8988T (cell line): ENCODE data around the gene PTPRN2.

Experiments used
- DNase-seq: peaks from one replicate; pipeline ENCODE4 v3.0.0; 2011

PTPRN2 gene

DNA sequence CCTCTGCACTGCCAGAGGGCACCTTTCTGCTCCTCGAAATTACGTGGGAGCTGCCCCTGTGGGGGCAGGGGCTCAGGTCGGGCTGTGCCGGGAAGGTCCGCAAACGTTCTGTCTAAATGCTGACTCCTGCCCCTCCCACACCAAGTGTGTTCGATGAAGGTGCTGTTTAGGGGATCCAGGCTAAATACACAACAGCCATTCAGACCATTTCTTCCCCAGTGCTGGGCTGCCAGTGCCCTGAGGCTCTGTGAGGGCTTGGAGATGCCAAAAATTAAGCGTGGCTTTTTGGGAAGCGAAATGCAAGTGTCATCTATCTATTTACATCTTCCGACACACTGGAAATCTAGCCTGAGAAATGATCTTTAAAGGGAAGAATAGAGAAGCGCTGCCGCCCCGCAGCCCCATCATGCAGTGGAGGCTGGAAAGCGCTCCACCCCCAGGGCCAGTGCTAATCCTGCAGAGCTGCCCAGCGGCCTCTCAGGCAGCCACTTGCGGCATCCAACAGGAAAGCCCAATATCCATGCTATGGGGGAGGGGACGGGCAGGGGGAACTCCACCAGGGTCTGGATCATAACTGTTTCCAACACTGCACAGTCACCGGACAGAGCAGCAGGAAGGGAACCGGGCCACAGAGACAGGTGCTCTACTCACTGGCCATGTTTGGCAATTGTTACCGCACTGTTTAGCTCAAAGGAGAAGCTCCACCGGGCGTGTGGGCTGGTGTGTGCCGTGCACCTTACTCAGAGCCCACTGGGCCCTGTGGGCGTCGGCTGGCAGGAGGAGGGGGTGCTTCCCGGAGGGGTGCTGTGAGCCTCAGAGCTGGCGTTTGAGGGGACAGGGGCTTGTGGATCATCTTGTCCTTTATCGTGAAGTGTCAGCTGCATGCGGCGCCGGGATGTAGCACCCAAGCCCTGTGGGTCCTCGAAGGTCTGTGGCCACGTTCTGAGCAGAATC lies 1045.3 kb downstream of the PTPRN2 start:
- no peak for DNase-seq

DNA sequence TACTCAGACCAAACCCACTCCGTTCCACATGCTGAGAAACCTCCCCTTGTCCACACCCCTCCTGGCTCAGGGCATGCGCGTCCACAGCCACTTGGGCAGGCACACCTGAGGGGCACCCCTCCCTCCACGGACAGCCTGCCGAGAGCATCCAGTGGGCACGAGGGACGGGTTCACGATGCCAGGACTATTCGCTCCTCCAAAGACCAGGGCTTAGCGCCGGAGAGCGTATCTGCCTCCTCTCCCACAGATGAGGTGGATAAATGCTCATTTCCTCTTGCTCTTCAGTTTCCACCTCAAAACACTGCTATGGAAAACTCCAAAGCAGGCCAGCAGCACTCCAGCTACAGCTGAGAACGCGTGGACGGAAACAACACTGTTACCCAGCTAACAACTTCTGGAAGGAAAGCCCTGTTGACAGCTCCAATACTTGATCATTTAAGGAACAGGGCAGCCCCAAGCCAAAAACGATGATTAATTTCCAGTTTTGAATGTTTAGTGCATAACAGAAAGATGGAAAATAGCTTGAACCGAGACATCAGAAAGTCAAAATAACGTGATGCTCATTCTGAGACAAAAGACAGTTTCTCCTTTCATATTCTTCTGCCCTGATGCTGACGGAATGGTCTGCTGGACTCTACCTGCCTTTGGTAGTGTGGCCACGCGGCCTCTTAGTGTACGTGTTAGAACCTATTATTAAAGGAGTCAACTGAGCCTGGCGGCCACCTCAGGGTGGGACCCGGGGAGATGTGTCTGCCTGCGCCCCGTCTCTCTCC lies 1046.1 kb downstream of the PTPRN2 start:
- DNase-seq = no peak

DNA sequence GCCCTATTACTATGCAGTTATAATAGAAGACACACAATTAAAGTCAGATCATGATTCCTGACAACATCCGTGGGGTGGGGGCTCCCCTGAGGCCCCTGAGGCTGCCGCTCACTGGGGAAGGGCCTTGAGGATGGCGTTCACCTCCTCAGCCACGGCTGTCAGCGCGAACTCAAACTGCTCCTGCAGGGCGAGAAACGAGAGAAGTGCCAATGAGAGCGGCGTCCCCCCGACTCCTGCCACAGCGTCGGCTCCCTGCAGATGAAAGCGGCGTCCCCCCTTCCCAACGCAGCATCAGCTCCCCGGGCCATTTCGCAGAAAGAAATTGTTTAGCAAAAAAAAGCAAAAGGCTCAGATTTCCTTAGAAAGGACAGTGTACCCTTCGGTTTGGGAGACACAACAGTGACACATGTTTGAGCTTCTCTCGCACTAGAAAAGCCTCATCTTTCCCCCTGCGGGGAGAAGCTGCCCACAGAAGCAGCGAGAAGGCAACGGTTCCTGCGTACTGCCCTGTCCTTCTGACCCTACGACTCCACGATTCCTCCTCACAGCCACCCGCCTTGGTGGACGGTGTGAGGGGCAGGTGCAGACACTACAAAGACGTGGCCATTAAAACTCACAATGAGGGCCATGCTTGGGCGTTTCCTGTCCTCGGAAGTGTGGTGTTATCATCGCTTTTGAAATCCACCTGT lies 1046.9 kb downstream of the PTPRN2 start:
- no peak for DNase-seq

DNA sequence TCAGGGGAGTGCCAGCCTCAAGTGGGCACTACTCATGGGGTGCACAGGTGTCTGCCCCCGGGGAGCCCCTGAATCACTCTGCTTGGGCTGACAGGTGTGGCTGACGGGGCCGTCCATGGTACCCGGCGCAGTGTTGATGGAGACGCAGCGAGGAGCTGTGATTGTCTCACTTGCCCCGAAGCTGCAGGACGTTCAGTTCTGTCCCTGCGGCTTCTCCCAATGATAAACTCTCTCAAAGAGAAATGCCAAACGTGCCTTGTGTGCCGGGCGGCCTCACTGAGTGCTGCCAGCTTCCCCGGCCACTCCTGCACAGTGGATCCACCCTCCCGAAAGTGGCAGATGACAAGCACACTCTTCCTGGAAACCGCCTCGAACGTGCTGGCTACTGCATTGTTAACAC lies 1047.6 kb downstream of the PTPRN2 start:
- DNase-seq = no peak

DNA sequence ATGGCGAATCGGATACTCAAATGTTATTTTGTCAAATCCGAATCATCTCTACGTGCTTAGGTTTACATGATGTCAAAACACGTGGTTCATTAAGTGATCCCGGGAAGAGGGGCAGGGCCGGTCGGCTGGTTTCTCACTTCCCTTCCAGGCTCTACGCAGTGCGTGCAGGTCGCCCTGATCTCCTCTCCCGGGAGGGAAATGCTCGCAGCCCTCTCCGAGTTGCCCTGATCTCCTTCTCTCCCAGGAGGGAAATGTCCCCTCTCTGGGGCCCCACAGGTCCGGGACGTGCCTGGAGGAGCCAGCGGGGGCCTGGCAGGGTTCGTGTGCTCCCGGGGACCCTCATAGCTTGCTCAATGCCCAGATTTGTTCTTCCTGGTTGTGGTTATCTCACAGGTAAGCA lies 1048.1 kb downstream of the PTPRN2 start:
- no peak for DNase-seq

DNA sequence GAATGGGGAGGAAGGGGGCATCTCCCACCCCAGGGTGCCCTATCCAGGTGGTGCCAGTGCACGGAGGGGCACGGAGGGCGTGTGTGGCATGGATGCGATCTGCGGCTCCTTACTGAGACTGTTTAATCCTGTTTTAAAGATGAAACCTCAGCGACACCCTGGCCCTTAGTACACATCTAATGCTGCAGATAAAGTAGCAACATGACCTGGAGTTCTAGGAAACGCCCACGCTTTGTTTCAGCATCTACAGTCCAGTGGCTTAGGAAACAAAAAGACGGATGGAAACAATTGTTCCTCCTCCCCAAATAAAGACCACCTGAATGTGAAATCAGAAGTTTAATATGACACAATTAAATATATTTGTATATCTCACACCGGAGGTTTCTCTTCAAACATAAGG lies 1048.9 kb downstream of the PTPRN2 start:
- no peak for DNase-seq

DNA sequence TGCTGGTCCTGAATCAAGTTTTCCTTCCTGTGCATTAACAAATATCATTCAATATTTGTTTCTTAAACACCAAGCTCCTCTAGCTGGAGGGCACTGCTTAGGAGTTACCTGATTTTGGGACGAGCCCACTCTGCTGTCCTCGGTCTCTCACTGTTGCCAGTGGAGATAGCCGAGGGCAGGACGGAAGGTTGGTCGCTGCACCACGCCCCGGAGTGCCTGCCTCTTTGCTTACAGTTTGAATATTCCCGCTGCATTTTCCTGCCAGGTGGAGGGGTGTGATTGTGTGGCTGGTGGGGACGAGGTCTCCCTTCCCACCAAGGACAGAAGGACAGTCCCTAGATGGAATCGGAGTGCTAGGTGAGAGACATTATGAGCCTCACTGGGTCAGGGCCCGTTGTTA lies 1049.3 kb downstream of the PTPRN2 start:
- no peak for DNase-seq

DNA sequence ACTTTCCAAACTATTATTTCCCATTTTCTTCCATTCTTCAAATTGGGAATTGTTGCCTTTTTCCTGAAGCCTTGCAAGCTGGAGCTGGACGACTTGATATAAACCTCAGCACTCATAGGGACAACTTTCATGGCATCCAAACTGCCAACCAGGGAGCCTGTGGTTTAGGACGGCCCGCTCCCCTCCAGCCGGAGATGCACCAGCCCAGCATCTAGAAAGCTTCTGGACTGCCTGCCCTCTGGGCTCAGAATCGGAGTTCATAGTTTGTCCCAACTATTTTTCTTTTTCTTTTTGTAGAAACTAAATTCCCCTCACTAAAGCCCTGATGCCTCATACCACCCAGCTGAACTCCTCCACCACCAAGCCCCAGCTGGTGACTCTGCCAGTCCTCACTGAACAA lies 1050.6 kb downstream of the PTPRN2 start:
- no peak for DNase-seq

DNA sequence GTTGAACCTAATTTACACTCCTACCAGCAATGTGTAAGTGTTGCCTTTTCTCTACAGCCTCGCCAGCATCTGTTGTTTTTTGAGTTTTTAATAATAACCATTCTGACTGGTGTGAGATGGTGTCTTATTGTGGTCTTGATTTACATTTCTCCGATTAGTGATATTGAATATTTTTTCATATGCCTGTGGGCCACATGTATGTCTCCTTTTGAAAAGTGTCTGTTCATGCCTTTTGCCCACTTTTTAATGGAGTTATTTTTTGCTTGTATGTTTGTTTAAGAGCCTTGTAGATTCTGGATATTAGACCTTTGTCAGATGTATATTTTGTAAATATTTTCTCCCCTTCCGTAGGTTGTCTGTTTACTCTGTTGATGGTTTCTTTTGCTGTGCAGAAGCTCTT lies 1055.6 kb downstream of the PTPRN2 start:
- DNase-seq = no peak

DNA sequence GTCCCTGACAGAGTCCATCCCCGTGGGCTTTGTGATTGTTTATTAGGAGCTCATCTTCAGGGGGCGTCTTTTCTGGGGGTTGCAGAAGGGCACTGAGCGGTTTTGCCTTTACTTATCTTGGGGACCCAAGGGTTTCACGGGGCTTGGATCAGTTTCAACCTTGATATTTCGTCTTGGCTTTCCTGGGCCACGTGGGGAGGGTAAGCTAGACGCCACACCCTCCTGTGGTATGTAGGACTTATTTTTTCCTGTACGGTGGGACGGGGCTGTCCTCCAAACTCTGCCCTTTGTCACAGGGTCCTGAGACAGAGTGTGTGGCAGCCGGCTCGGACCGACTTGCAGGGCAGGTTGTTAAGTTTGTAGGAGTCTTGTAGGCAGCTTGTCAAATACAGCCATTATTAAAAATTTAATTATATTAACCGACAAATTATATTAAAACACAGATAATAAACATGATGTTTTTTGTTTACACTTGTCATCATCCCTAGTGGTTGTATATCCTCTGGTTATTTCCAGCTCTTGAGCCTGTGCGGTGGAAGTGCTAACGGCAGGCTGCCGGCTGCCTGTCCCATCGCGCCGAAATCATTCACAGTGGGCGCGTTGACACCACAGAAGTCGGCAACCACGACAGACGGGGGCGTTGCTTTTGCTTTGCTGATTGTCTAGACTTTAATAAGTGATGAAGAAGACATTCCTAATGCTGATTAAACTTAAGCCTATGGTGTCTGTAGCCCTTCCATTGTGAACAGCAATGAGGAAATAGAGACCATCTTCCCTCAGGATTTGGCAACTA lies 1057.7 kb downstream of the PTPRN2 start:
- no peak for DNase-seq

DNA sequence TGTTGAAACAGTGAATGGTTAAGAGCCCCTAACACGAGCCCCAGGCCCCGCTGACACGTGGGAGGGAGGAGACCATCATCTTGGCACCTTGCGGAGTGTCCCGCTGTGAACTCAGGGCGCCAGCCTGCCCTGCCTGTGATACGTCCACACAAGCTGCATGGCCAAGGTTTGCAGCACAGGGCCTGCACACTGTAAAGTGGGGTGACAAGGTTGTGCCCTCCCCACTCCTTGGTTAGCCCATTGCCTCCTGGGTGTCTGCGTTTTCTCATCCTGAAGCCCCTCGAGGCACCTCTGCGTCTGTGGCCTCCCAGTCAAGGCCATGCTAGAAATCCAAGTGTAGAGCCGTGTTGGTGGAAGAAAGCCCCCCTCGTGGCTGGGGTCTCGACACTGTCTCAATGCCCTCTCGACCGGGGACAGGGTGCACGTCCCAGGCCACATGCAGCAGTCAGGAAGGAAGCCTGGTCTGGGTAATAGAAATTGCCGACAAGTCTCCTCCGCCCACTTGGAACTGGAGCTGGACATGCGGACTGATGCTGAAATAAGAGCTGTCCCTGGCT lies 1058.8 kb downstream of the PTPRN2 start:
- DNase-seq = no peak

DNA sequence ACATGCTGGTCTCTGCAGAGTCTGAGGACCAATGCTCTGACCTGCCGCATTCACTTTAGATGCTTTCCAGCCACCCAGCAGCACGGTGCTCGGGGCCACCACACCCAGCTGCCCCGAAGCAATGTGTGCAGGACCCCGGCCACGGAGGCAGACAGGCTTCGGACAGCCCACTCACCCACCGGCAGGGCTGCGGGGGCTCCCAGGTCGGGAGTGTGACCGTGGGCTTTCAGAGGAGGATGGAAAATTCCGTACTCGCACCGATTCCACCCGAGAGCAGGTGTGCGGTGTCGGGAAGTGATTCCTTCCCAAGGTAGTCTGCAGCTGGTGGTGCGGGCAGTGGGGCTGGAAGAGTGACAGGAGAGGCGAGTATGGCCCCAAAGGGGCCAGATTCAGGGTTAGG lies 1059.9 kb downstream of the PTPRN2 start:
- no peak for DNase-seq

DNA sequence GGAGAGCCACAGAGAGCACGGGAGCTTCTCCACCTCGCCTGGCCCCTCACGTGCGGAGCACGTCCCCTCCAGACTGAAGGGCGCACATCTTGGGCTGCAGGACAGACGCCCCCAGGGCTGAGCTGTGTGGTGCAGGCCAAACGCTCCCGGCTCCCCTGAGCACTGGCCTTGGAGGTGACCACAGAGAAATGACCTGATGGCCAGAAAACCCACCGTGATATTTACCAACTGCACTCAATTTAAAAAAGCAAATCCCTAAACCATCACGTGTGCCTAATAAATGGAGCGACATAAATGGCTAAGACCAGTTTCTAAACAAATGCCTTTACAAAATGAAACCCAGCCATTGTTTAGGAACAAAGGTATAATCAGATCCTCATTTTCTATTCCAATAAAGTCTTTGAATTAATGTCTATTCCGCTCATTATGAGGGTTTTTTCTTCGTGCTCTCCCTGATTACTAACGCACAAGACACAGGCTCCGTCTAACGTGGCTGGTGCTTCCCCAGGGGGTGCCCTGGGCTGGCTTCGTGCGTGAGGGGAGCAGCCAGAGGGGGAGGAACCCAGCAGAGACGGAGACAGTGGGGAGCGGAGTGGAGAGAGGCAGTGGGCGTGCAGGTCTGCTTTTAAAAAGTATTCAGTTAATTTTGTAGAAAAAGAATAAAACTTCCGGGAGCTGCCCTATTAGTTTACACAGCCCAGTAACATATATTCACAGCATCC lies 1060.5 kb downstream of the PTPRN2 start:
- DNase-seq = no peak

DNA sequence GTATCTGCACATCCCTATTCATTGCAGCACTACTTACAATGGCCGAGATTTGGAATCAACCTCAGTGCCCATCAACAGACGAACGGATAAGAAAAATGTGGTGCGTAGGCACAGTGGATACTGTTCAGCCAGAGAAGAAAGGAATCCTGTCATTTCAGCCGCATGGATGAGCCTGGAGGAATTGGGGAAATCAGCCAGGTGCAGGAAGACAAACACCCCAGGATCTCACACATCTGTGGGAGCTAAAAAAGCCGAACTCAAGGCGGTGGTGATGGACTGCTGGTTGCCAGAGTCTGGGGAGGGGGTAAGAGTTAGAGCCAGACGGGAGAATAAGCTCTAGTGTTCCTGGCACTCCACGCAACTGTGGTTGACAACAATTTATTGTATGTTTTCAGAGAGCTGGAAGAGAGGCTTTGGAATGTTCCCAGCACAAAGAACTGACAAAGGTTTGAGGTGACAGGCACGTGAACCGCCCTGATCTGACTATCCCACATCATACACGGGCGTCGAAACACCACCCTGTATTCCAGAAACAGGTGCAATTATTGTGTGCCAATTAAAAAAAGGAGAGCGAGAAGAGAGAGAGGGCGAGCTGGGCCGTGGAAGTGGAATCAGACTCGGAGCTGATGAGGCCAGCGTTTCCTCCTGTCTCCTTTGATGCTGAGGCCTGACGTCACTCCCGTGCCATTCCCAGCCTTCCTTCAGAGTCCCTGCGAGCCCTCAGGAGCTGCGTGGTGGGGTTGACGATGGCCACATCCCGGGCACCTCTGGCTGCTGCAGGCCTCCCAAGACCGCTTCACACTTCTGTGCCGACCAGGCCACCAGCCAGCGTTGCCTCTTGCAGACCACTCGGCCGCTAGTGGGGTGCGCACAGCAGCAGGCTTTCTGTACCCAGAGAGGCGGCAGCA lies 1061.4 kb downstream of the PTPRN2 start:
- no peak for DNase-seq

DNA sequence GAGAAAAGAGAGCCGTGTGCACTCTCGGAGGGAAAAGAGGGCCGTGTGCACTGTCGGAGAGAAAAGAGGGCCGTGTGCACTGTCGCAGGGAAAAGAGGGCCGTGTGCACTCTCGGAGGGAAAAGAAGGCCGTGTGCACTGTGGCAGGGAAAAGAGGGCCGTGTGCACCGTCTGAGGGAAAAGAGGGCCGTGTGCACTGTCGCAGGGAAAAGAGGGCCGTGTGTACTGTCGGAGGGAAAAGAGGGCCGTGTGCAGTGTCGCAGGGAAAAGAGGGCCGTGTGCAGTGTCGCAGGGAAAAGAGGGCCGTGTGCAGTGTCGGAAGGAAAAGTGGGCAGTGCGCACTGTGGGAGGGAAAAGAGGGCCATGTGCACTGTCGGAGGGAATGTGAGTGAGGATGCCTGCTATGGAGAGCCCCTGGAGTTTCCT lies 1062.1 kb downstream of the PTPRN2 start:
- no peak for DNase-seq

DNA sequence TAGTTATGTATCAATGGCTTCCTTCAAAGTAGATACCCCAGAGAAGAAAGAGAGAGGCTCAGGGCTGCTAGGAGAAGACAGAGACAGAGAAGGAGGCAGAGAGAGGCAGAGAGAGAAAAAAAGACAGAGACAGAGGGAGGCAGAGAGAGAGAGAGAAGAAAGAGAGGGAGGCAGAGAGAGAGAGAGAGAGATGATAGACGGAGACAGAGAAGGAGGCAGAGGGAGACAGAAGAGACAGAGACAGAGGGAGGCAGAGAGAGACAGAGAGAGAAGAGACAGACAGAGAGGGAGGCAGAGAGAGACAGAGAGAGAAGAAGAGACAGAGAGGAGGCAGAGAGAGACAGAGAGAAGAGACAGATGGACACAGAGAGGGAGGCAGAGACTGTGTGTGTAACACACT lies 1062.9 kb downstream of the PTPRN2 start:
- DNase-seq = no peak

DNA sequence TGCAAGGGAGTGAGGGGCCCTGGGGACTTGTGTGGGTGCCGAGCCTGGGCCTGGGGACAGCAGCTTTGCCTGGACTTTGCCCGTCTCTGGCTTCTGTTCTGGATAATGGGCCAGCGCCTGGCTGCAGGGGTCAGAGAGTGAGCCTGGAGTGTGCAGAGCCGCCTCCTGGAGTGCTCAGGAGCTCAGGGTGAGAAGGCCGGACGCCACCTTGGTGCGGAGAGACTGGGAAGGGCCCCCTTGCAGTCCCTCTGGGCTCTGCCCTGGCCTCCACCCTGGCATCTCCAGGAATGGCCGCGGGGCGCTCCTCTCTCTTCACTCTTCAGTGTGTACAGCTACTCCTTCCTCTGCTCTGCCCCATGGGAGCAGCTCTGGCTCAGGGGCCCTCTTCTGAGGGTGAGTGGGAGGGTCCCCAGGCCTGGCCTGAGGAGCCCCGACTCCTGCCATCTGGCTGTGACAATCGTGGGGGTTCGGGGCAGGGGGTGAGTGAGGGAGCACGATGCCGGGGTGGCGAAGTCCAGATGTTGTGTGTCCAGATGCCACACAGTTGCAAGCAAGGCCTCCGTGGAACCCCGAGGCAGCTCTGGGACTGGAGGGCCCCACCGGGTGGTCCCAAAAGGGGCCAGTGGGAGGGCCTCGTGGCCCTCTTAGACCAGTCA lies 1063.7 kb downstream of the PTPRN2 start:
- DNase-seq = no peak

DNA sequence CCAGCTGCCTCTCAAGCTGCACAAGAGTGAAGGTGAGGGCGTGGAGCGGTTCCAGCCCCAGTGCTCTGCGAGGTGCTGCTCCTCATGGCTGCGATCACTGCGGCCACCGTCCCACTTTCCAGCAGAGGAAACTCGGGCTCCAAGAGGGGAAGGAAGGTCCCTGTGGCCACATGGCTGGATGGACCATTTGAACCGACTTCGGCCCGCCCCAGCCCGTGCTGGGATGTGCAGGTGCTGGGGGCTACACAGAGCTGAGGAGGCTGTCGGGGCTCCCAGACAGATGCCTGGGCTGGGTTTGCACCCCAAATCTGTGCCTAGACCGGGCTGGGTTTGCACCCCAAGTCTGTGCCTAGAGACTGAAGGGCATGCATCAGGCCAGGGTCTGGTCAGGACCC lies 1064.3 kb downstream of the PTPRN2 start:
- DNase-seq = no peak

DNA sequence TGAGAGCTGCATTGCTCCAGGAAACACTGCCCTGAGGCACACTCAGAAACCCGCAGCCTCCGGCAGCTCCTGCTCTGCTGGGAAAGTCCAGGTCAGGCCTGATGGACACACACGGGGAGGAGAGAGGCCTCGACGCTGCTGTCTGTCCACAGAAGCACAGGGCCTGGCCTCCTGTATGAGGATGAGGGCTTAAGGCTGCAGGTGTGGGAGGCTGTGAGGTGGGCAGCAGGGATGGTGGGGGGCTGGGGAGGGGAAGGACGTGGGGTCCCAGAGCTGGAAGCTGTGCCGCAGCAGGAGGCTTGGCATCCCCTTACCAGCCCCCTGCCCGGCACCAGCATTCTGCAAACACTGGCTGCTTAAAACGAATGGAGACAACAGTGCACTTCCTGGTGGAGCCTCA lies 1064.7 kb downstream of the PTPRN2 start:
- no peak for DNase-seq

DNA sequence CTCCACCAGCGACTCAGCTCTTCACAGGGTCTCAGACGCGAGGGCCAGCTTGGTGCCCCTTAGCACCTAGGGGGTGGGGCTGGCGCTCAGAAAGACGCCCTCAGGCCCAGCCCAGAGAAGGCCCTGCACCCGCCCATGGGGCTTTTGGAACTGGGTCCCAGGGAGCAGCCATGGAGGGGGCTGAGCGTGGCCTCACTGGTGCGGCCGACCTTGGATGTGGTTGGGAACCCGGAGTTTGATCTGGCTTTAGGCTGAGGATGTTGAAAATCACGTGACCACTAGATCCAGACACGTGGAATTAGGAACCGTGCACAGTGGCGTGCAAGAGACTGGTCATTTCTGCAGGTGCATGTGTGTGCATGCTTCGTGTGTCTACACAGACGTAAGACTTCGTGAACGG lies 1065.4 kb downstream of the PTPRN2 start:
- no peak for DNase-seq
